Measurements from ENCODE around the gene SIGLEC11.
"Not testable (repeated sequence)": the region's sequence is repeated elsewhere in the genome, so short reads cannot be mapped to it uniquely, and the experiment has no call there.

Gene SIGLEC11

GRCh38 chr19:49960980-49961379 lies at the start of gene SIGLEC11:
SIGLEC11 (minus strand) TSS chr19:49961172; CDS start chr19:49961081, 91 bp downstream.
- not testable (repeated sequence) for DNase-seq

- no peak for DNase-seq
Observed at GRCh38 chr19:50008532-50008931, 47.6 kb upstream of the SIGLEC11 start.

GRCh38 chr19:50007947-50008346 lies 47.0 kb upstream of the SIGLEC11 start:
- DNase-seq = no peak

- no peak for DNase-seq
Observed at GRCh38 chr19:50007170-50007569, 46.2 kb upstream of the SIGLEC11 start.

- no peak for DNase-seq
Observed at GRCh38 chr19:50005428-50005827, 44.5 kb upstream of the SIGLEC11 start.

- no peak for DNase-seq
Observed at GRCh38 chr19:50003810-50004419, 42.9 kb upstream of the SIGLEC11 start.

GRCh38 chr19:50003254-50003788 lies 42.3 kb upstream of the SIGLEC11 start:
- no peak for DNase-seq

- DNase-seq = no peak
Observed at GRCh38 chr19:50002386-50002960, 41.5 kb upstream of the SIGLEC11 start.

- DNase-seq = no peak
Observed at GRCh38 chr19:50001775-50002174, 40.8 kb upstream of the SIGLEC11 start.

GRCh38 chr19:50000841-50001557 lies 40.0 kb upstream of the SIGLEC11 start:
- DNase-seq = no peak

GRCh38 chr19:50000038-50000840 lies 39.3 kb upstream of the SIGLEC11 start:
- DNase-seq = no peak

- DNase-seq = no peak
Observed at GRCh38 chr19:49999371-50000010, 38.5 kb upstream of the SIGLEC11 start.

GRCh38 chr19:49997709-49998108 lies 36.7 kb upstream of the SIGLEC11 start:
- DNase-seq = peak; percentile 4

- DNase-seq = no peak
Observed at GRCh38 chr19:49988433-49988832, 27.5 kb upstream of the SIGLEC11 start.

GRCh38 chr19:49988007-49988406 lies 27.0 kb upstream of the SIGLEC11 start:
- DNase-seq = no peak

GRCh38 chr19:49987159-49987698 lies 26.3 kb upstream of the SIGLEC11 start:
- DNase-seq = no peak

GRCh38 chr19:49986354-49986753 lies 25.4 kb upstream of the SIGLEC11 start:
- no peak for DNase-seq

GRCh38 chr19:49985871-49986270 lies 24.9 kb upstream of the SIGLEC11 start:
- DNase-seq = no peak

GRCh38 chr19:49984491-49984890 lies 23.5 kb upstream of the SIGLEC11 start:
- DNase-seq = no peak

- DNase-seq = peak; percentile 44
Observed at GRCh38 chr19:49983645-49984229, 22.8 kb upstream of the SIGLEC11 start.

- DNase-seq = no peak
Observed at GRCh38 chr19:49981603-49982593, 20.9 kb upstream of the SIGLEC11 start.

Measured in NCI-H774 (cell line).